HG02798 (cell line): ENCODE results near the gene ALG9.
"Not testable (repeated sequence)": the region's sequence is repeated elsewhere in the genome, so short reads cannot be mapped to it uniquely, and the experiment has no call there.

Experiments
- ATAC-seq: cut with Tn5 transposase; IDR thresholded peaks from one replicate; pipeline ENCODE4 v1.9.1; 2021; ENCODE audit warnings: mild to moderate bottlenecking; ENCODE audit not compliant: unreplicated experiment, poor library complexity

ALG9 gene

GRCh38 chr11:111870886-111871692 is at the start of gene ALG9:
Gene ALG9, minus strand, starts transcription at chr11:111871581. Its CDS starts 99 bp downstream, at chr11:111871482.
- ATAC-seq = peak; percentile 94

- no peak for ATAC-seq
Observed at GRCh38 chr11:111920908-111921307, 49.5 kb upstream of the ALG9 start.

- ATAC-seq = no peak
Observed at GRCh38 chr11:111918390-111919256, 47.2 kb upstream of the ALG9 start, which contains the start of gene C11orf52. Gene C11orf52, plus strand, starts transcription at chr11:111918913. Its CDS starts 60 bp downstream, at chr11:111918973.

- ATAC-seq = no peak
Observed at GRCh38 chr11:111917788-111918187, 46.4 kb upstream of the ALG9 start.

GRCh38 chr11:111917312-111917711 is 45.9 kb upstream of the ALG9 start:
- ATAC-seq = no peak

- ATAC-seq = no peak
Observed at GRCh38 chr11:111916768-111917167, 45.4 kb upstream of the ALG9 start.

GRCh38 chr11:111913997-111914396 is 42.6 kb upstream of the ALG9 start:
- no peak for ATAC-seq

- no peak for ATAC-seq
Observed at GRCh38 chr11:111913031-111913861, 41.9 kb upstream of the ALG9 start.

- ATAC-seq = no peak
Observed at GRCh38 chr11:111912535-111912934, 41.2 kb upstream of the ALG9 start, which contains the start of gene HSPB2. Gene HSPB2, plus strand, starts transcription at chr11:111912734. Its CDS starts 96 bp downstream, at chr11:111912830.

- no peak for ATAC-seq
Observed at GRCh38 chr11:111911563-111912401, 40.4 kb upstream of the ALG9 start, which contains the start of gene CRYAB. Gene CRYAB, minus strand, starts transcription at chr11:111911770. Its CDS starts 46 bp downstream, at chr11:111911724.

- ATAC-seq = no peak
Observed at GRCh38 chr11:111910676-111911562, 39.5 kb upstream of the ALG9 start.

- ATAC-seq = no peak
Observed at GRCh38 chr11:111909378-111909777, 38.0 kb upstream of the ALG9 start.

- no peak for ATAC-seq
Observed at GRCh38 chr11:111908639-111909305, 37.4 kb upstream of the ALG9 start.

GRCh38 chr11:111906680-111907079 is 35.3 kb upstream of the ALG9 start:
- no peak for ATAC-seq

- no peak for ATAC-seq
Observed at GRCh38 chr11:111905411-111905810, 34.0 kb upstream of the ALG9 start.

- ATAC-seq = no peak
Observed at GRCh38 chr11:111886844-111887243, 15.5 kb upstream of the ALG9 start.

- no peak for ATAC-seq
Observed at GRCh38 chr11:111886032-111886431, 14.7 kb upstream of the ALG9 start.

GRCh38 chr11:111885053-111885452 is 13.7 kb upstream of the ALG9 start:
- not testable (repeated sequence) for ATAC-seq
